Vagina (tissue), 2 donors: ENCODE measurements around the gene MBIP. TPM values are rescaled to one million over a fixed set of nuclear protein-coding genes. Genes with fewer than 3 reads are reported as not detected.
A peak's percentile ranks its signal among the peaks of the same experiment; 100 is the strongest.

Source experiments
- DNase-seq, 2 donors: peaks; one replicate each; pipeline ENCODE4 v3.0.0-alpha.2; 2017; ENCODE audit errors: extremely low spot score in 2 of 2
- H3K27ac ChIP-seq: fragments of 200-600 bp; sonication (generic); one replicate; pipeline ENCODE4 v1.5.1; 2019
- H3K27me3 ChIP-seq: fragments of 200-600 bp; sonication (generic); one replicate; pipeline ENCODE4 v1.5.1; 2019
- H3K36me3 ChIP-seq, 2 donors: fragments of 200-600 bp; sonication (generic); one replicate each; pipeline ENCODE4 v1.5.1; 2017 to 2019
- H3K4me1 ChIP-seq: fragments of 200-600 bp; sonication (generic); one replicate; pipeline ENCODE4 v1.5.1; 2019
- H3K4me3 ChIP-seq, 2 donors: fragments of 200-600 bp; sonication (generic); 1 replicate in 1 of 2; 2 replicates in 1 of 2; pipeline ENCODE4 v1.5.1; 2016 to 2019
- H3K9me3 ChIP-seq: fragments of 200-600 bp; sonication (generic); one replicate; pipeline ENCODE4 v1.5.1; 2019
- POLR2A ChIP-seq, 2 donors: fragments of 450-650 bp; IDR thresholded peaks; one replicate each; pipeline ENCODE4 v1.6.1; 2017; ENCODE audit warnings: antibody characterized with exemption in 2 of 2, mild to moderate bottlenecking in 2 of 2, moderate library complexity in 2 of 2
- POLR2AphosphoS5 ChIP-seq, 2 donors: sonication (generic); formaldehyde crosslinking; IDR thresholded peaks; one replicate each; pipeline ENCODE4 v1.9.0; 2017; ENCODE audit warnings: antibody characterized with exemption in 2 of 2, mild to moderate bottlenecking in 2 of 2, low read depth in 1 of 2; ENCODE audit not compliant: insufficient read depth in 1 of 2
- intact Hi-C: fragments of 100-400 bp; cut with DNase I; formaldehyde crosslinking; loops from one replicate; pipeline ENCODE4 v1.15.1; 2023
- total RNA-seq: library from RNA; depleted of rRNA; stranded (reverse); fragments of >200 nt; gene quantifications from one replicate; pipeline ENCODE4 v1.2.3, GENCODE V29; 2016
- TF ChIP-seq, protein P1 (sequence below), 3 experiments: fragments of 450-650 bp in 2 of 3; fragments of 200-600 bp in 1 of 3; sonication (generic) in 1 of 3; IDR thresholded peaks; one replicate each; pipeline ENCODE4 v1.5.1; 2017 to 2019; ENCODE audit warnings: antibody characterized with exemption in 3 of 3, mild to moderate bottlenecking in 2 of 3, moderate library complexity in 2 of 3

MBIP gene, protein sequence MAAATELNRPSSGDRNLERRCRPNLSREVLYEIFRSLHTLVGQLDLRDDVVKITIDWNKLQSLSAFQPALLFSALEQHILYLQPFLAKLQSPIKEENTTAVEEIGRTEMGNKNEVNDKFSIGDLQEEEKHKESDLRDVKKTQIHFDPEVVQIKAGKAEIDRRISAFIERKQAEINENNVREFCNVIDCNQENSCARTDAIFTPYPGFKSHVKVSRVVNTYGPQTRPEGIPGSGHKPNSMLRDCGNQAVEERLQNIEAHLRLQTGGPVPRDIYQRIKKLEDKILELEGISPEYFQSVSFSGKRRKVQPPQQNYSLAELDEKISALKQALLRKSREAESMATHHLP
- total RNA-seq = 8.3 TPM

DNA sequence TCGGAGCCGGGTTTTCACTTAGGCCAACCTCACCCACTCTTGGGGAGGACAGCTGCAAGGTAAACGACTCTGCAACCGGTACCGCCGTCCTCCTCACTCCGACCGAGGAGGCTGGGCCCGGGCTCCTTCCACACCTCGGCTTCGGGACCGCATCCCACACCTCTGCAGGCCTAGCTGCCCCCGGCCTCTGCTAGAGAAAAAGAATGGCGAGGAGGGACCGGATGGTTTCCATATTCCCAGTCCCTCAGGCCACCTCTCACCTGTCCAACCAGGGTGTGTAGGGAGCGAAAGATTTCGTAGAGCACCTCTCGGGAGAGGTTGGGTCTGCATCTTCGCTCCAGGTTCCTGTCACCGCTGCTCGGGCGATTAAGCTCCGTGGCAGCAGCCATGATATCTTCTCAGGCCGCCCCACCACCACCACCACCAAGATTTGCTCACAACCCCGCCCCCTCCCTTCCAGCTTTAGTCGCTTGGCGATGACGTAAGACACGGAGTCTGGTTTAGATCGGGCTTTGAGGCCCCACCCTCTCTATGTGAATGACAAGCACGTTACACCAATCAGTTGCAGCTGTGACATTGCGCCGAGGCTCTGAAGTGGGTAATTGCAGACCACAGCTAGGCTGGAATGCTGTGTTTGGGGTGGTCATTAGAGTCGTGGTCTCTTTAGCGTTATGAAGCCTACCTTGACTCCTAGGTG, at the start of gene MBIP:
Gene MBIP, minus strand, starts transcription at position 438 of the 697 bp plus-strand sequence. Its CDS starts 49 bp downstream, at position 389.
- intact Hi-C loops = no loop called here
- TF ChIP-seq POLR2AphosphoS5 (IDR thresholded peaks at IDR 0.05; ENCODE audit: insufficient read depth in 1 of 2, low read depth in 1 of 2) = peak; percentile 57 to 74
- peak in 1 of 2 donors; percentile 18 for TF ChIP-seq POLR2A (IDR thresholded peaks at IDR 0.05)
- TF ChIP-seq, protein P1, sequence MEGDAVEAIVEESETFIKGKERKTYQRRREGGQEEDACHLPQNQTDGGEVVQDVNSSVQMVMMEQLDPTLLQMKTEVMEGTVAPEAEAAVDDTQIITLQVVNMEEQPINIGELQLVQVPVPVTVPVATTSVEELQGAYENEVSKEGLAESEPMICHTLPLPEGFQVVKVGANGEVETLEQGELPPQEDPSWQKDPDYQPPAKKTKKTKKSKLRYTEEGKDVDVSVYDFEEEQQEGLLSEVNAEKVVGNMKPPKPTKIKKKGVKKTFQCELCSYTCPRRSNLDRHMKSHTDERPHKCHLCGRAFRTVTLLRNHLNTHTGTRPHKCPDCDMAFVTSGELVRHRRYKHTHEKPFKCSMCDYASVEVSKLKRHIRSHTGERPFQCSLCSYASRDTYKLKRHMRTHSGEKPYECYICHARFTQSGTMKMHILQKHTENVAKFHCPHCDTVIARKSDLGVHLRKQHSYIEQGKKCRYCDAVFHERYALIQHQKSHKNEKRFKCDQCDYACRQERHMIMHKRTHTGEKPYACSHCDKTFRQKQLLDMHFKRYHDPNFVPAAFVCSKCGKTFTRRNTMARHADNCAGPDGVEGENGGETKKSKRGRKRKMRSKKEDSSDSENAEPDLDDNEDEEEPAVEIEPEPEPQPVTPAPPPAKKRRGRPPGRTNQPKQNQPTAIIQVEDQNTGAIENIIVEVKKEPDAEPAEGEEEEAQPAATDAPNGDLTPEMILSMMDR (IDR thresholded peaks at IDR 0.05) = no peak
- H3K27ac ChIP-seq = peak within 1 kb of the TSS; percentile 82
- no peaks in the 10 kb centered on the region for H3K9me3 ChIP-seq
- peak; percentile 94 to 97 for DNase-seq
- H3K27me3 ChIP-seq = no peaks in the 10 kb centered on the region
- H3K4me3 ChIP-seq = peak within 1 kb of the TSS; percentile 75 to 81
- no peaks in the 10 kb centered on the region for H3K36me3 ChIP-seq
- H3K4me1 ChIP-seq = peaks cover 18% of the 10 kb centered on the region

DNA sequence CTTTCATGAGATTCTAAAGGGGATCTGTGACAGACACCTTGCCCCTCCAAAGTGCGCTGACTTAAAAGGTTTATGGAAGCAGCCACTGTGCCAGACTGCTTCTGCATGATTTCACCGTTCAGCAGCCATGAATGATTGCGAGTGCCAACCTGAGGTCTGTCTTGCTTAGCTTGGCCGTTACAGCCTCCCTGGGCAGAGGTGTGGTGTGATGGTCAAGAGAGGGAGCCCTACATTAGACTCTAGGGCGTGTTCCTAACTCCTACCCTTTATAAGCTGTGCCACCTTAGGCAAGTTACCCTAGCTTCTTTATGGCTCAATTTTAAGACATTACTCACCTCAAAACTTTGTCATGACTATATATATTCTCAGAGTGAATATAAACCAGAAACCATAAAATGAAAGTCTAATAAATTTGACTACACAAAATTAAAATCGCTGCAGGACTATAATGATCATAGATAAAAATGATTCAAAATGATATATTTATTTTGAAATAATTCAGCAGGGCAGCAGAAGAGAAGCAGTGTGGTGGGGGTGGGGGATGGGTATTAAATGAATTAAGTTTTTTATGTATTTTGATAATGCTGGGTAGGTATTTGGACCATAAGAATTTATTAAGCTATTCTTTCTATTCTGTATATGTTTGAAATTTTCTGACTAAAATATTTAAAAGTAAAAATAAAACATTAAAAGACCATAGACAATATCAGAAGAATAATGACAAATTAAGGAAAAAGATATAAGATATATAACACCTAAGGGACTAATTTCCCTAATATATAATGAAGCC, 47.7 kb upstream of the MBIP start:
- intact Hi-C loops = no loop called here
- no peaks in the 10 kb centered on the region for H3K4me1 ChIP-seq

DNA sequence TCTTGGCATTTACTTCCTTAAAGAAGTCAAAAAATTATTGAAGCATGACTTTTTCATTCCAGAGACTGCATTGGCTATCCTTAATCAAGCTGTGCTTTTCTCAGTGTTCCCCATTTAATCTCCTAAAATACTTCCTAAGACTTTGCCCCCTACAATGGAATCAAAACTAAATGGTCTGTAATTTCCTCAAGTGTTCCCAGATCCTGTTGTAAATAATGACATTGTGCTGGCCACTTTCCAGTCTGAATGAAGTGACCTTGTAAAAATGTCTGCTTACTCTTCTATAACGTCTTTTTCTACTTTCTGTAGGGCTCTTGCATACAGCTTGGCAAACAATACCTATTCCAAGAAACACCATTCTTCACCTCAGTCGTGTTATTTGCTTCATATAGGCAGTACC, 45.3 kb upstream of the MBIP start:
- Histone ChIP-seq H3K27me3 (no peaks in the 10 kb centered on the region), H3K4me1 (no peaks in the 10 kb centered on the region), H3K9me3 (no peaks in the 10 kb centered on the region), H3K36me3 (no peaks in the 10 kb centered on the region), H3K4me3 (no peak overlapping the region), H3K27ac (no peak overlapping the region)
- intact Hi-C loops = no loop called here
- DNase-seq = no peak
- TF ChIP-seq POLR2AphosphoS5 (IDR thresholded peaks at IDR 0.05; ENCODE audit: insufficient read depth in 1 of 2, low read depth in 1 of 2) (no peak), POLR2A (IDR thresholded peaks at IDR 0.05) (no peak)
- TF ChIP-seq, protein P1 (IDR thresholded peaks at IDR 0.05) = no peak

More for the DNA sequence above, 47.7 kb upstream of the MBIP start:
- no peak for DNase-seq
- no peaks in the 10 kb centered on the region for H3K36me3 ChIP-seq
- no peaks in the 10 kb centered on the region for H3K27me3 ChIP-seq
- no peak overlapping the region for H3K27ac ChIP-seq
- H3K9me3 ChIP-seq = no peaks in the 10 kb centered on the region
- H3K4me3 ChIP-seq = no peak overlapping the region
- TF ChIP-seq POLR2AphosphoS5 (IDR thresholded peaks at IDR 0.05; ENCODE audit: insufficient read depth in 1 of 2, low read depth in 1 of 2) (no peak), POLR2A (IDR thresholded peaks at IDR 0.05) (no peak)
- TF ChIP-seq, protein P1 (IDR thresholded peaks at IDR 0.05) = no peak

DNA sequence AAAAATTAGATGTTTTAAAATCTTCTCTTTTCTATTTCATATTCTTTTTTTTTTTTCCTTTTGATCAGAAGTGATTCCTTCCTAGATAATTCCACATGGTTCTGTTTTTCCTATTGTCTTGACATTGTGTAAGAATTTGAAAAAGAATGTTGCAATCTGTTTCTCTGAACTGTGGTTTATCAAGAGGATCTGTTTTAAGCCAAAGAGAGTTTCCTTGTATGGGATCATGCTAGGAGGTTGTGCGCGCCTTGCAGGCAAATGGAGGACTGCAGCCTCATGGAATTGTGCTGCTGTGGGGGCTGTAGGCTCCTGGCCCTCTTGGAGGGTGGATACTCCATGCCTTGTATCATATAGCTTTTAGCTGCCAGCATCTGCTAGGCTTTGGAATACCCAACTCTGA, 43.3 kb upstream of the MBIP start:
- no peak for DNase-seq
- H3K27ac ChIP-seq = no peak overlapping the region
- no peaks in the 10 kb centered on the region for H3K4me1 ChIP-seq
- H3K9me3 ChIP-seq = no peaks in the 10 kb centered on the region
- H3K27me3 ChIP-seq = no peaks in the 10 kb centered on the region
- no peaks in the 10 kb centered on the region for H3K36me3 ChIP-seq
- intact Hi-C loops = no loop called here
- TF ChIP-seq POLR2A (IDR thresholded peaks at IDR 0.05) (no peak), POLR2AphosphoS5 (IDR thresholded peaks at IDR 0.05; ENCODE audit: insufficient read depth in 1 of 2, low read depth in 1 of 2) (no peak)
- TF ChIP-seq, protein P1 (IDR thresholded peaks at IDR 0.05) = no peak
- no peak overlapping the region for H3K4me3 ChIP-seq
